B cell (primary cell): ENCODE results near the gene RETREG1. TPM values are rescaled to one million over a fixed set of nuclear protein-coding genes. Genes with fewer than 3 reads are reported as not detected.

Source experiments
- ATAC-seq: fragments of 200-7000 bp; cut with Tn5 transposase; one replicate; pipeline ENCODE4 v1.10.0; 2021; ENCODE audit warnings: low read depth, mild to moderate bottlenecking, moderate number of reproducible peaks, moderate library complexity
- CTCF ChIA-PET: fragments of 350-600 bp; sonication (Branson Sonifier 250); formaldehyde crosslinking; loops from one replicate; lab custom pipeline; 2021; ENCODE audit warnings: antibody characterized with exemption, inconsistent platforms; lab: Charles Lee
- POLR2A ChIA-PET: fragments of 350-600 bp; sonication (Branson Sonifier 250); formaldehyde crosslinking; loops from one replicate; lab custom pipeline; 2021; ENCODE audit warnings: antibody characterized with exemption; lab: Charles Lee
- DNase-seq: peaks from one replicate; pipeline ENCODE4 v3.0.0; 2013
- H2AFZ ChIP-seq: 2 replicates; pipeline ENCODE4 v1.6.1; 2012; ENCODE audit warnings: mild to moderate bottlenecking, low read depth, low read length; ENCODE audit not compliant: insufficient read depth, poor library complexity, severe bottlenecking
- H3K27ac ChIP-seq, 2 donors: 1 replicate in 1 of 2; 2 replicates in 1 of 2; pipeline ENCODE4 v1.5.1; 2012 to 2013; ENCODE audit warnings: low read length in 2 of 2, mild to moderate bottlenecking in 2 of 2, moderate library complexity in 1 of 2
- H3K27me3 ChIP-seq, 4 experiments: fragments of 200-600 bp in 1 of 4; sonication (generic) in 1 of 4; replicated peaks in 1 of 4; 1 replicate in 2 of 4; 2 replicates in 2 of 4; pipeline versions ENCODE4 v1.6.1 to v1.7.0; 2013 to 2016; ENCODE audit warnings: low read length in 3 of 4, mild to moderate bottlenecking in 2 of 4, mixed read lengths in 1 of 4, moderate library complexity in 1 of 4; ENCODE audit not compliant: insufficient read depth in 4 of 4, control insufficient read depth in 3 of 4; ENCODE audit errors: control extremely low read depth in 1 of 4
- H3K36me3 ChIP-seq, 2 experiments: replicated peaks in 1 of 2; 1 replicate in 1 of 2; 2 replicates in 1 of 2; pipeline versions ENCODE4 v1.6.1 to v1.7.1; 2013; ENCODE audit warnings: low read length in 1 of 2; ENCODE audit not compliant: insufficient read depth in 2 of 2, control insufficient read depth in 1 of 2; ENCODE audit errors: control extremely low read depth in 1 of 2, extremely low read depth in 1 of 2
- H3K4me1 ChIP-seq, 2 donors: fragments of 200-600 bp in 1 of 2; sonication (generic) in 1 of 2; 1 replicate in 1 of 2; 2 replicates in 1 of 2; pipeline versions ENCODE4 v1.5.1 to v1.6.1; 2013 to 2017; ENCODE audit warnings: low read length in 2 of 2; ENCODE audit not compliant: control insufficient read depth in 2 of 2, insufficient read depth in 2 of 2
- H3K4me2 ChIP-seq: replicated peaks from 2 replicates; pipeline ENCODE3; 2012; ENCODE audit warnings: mild to moderate bottlenecking, low read depth, low read length; ENCODE audit not compliant: poor library complexity, severe bottlenecking
- H3K4me3 ChIP-seq, 5 experiments: fragments of 200-600 bp in 1 of 5; sonication (generic) in 1 of 5; 1 replicate in 3 of 5; 2 replicates in 2 of 5; pipeline versions ENCODE4 v1.5.1 to v1.7.0; 2011 to 2016; ENCODE audit warnings: low read length in 4 of 5, mild to moderate bottlenecking in 4 of 5, low read depth in 2 of 5, control low read depth in 1 of 5, moderate library complexity in 1 of 5; ENCODE audit not compliant: insufficient read depth in 1 of 5; ENCODE audit errors: control extremely low read depth in 1 of 5, extremely low read depth in 1 of 5
- H3K79me2 ChIP-seq: fragments of 200-600 bp; sonication (generic); one replicate; pipeline ENCODE4 v1.6.0; 2016; ENCODE audit warnings: low read length; ENCODE audit not compliant: control insufficient read depth, insufficient read depth
- H3K9ac ChIP-seq: fragments of 200-600 bp; sonication (generic); 2 replicates; pipeline ENCODE4 v1.6.1; 2017; ENCODE audit warnings: mild to moderate bottlenecking, low read length, moderate library complexity
- H3K9me3 ChIP-seq, 3 donors: one replicate each; pipeline versions ENCODE4 v1.6.1 to v1.7.1; 2013; ENCODE audit warnings: low read length in 2 of 3; ENCODE audit not compliant: control insufficient read depth in 2 of 3, insufficient read depth in 1 of 3; ENCODE audit errors: control extremely low read depth in 1 of 3
- H4K20me1 ChIP-seq: 2 replicates; pipeline ENCODE4 v1.6.0; 2012; ENCODE audit warnings: mild to moderate bottlenecking, low read length; ENCODE audit not compliant: insufficient read depth, control insufficient read depth, poor library complexity, severe bottlenecking
- H3K27ac Mint-ChIP-seq: one replicate; pipeline ENCODE4 v1.8.0; 2021; ENCODE audit warnings: mixed read lengths
- H3K27me3 Mint-ChIP-seq: one replicate; pipeline ENCODE4 v1.8.0; 2021; ENCODE audit warnings: mixed read lengths
- H3K4me1 Mint-ChIP-seq: one replicate; pipeline ENCODE4 v1.8.0; 2021; ENCODE audit warnings: mixed read lengths
- H3K4me3 Mint-ChIP-seq: one replicate; pipeline ENCODE4 v1.8.0; 2021; ENCODE audit warnings: mixed read lengths
- H3K9me3 Mint-ChIP-seq: one replicate; pipeline ENCODE4 v1.8.0; 2022; ENCODE audit warnings: mixed read lengths; ENCODE audit not compliant: insufficient read depth
- EZH2 ChIP-seq: IDR thresholded peaks from 2 replicates; pipeline ENCODE4 v1.6.1; 2012; ENCODE audit warnings: borderline replicate concordance, low read depth, mild to moderate bottlenecking, moderate library complexity, low read length; ENCODE audit not compliant: insufficient read depth, poor library complexity, severe bottlenecking
- WGBS: methylation state at CpG from one replicate; pipeline ENCODE4 v1.1.5; 2013; ENCODE audit warnings: missing lambda C conversion rate; ENCODE audit not compliant: insufficient coverage; 5-methylcytosine and 5-hydroxymethylcytosine counted together
- intact Hi-C: fragments of 100-400 bp; cut with micrococcal nuclease; formaldehyde crosslinking; loops from one replicate; pipeline ENCODE4 v1.10.0; 2022
- polyA plus RNA-seq: library from polyadenylated mRNA; depleted of rRNA; stranded (reverse); fragments of >200 nt; gene quantifications from 2 replicates; pipeline ENCODE4 v1.2.3, GENCODE V29; 2012
- total RNA-seq, 2 donors: library from RNA; stranded (reverse); fragments of 120-200 nt in 1 of 2; gene quantifications; 1 replicate in 1 of 2; 2 replicates in 1 of 2; pipeline versions ENCODE4 v1.2.3 to v1.2.4, GENCODE V29; 2013 to 2022
- TF ChIP-seq, protein P1 (sequence below): fragments of 200-600 bp; IDR thresholded peaks from one replicate; pipeline ENCODE4 v1.8.0; 2022; ENCODE audit warnings: antibody characterized with exemption, mild to moderate bottlenecking

Gene RETREG1
- total and polyA plus RNA-seq, 2 donors (not counting 1 experiment from before 2014, with no cell fraction given), result 5.1 to 12.9 TPM

DNA sequence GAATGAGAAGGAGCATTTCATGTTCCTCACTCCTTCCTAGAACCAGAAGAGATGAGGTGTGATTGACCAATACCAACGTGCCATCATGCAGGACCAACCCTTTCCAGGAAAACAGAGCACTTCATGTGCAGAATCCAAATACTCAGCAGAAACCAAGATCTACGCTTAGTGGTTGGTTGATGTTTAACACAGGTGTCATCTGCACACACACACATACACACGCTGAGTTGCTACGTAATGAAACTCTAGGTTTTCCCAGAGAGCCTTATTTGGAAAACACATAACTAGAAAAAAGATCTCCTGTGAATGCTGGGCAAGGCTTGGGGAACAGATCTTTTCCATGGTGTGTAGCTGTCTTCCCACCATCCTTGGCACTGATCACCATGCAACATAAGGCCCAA lies 130.1 kb downstream of the RETREG1 start:
- H3K4me1 Mint-ChIP-seq, result no peaks in the 10 kb centered on the region
- no peak for DNase-seq
- no peak overlapping the region for H3K4me3 Mint-ChIP-seq
- H3K4me3 ChIP-seq, result no peak overlapping the region
- no peaks in the 10 kb centered on the region for H3K79me2 ChIP-seq
- no peaks in the 10 kb centered on the region for H3K4me1 ChIP-seq
- no peaks in the 10 kb centered on the region for H3K9me3 ChIP-seq
- no peak overlapping the region for H3K27ac ChIP-seq
- no peaks in the 10 kb centered on the region for H3K27me3 ChIP-seq
- no peaks in the 10 kb centered on the region for H3K36me3 ChIP-seq
- no peak overlapping the region for H2AFZ ChIP-seq
- no peak overlapping the region for H3K27ac Mint-ChIP-seq
- POLR2A ChIA-PET, result no interaction called here
- intact Hi-C loops, result loop anchor here (5.0 kb wide), 1 partner anchor 716 kb away; no protein-coding TSS in a partner anchor
- ATAC-seq, result no peak
- WGBS, result no CpG with 5 or more reads among the region's 4 CpGs
- no peaks in the 10 kb centered on the region for H3K9me3 Mint-ChIP-seq
- no peak for TF ChIP-seq EZH2
- TF ChIP-seq, protein P1, sequence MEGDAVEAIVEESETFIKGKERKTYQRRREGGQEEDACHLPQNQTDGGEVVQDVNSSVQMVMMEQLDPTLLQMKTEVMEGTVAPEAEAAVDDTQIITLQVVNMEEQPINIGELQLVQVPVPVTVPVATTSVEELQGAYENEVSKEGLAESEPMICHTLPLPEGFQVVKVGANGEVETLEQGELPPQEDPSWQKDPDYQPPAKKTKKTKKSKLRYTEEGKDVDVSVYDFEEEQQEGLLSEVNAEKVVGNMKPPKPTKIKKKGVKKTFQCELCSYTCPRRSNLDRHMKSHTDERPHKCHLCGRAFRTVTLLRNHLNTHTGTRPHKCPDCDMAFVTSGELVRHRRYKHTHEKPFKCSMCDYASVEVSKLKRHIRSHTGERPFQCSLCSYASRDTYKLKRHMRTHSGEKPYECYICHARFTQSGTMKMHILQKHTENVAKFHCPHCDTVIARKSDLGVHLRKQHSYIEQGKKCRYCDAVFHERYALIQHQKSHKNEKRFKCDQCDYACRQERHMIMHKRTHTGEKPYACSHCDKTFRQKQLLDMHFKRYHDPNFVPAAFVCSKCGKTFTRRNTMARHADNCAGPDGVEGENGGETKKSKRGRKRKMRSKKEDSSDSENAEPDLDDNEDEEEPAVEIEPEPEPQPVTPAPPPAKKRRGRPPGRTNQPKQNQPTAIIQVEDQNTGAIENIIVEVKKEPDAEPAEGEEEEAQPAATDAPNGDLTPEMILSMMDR, result no peak
- H3K4me2 ChIP-seq, result no peak overlapping the region
- no peak overlapping the region for H3K9ac ChIP-seq
- CTCF ChIA-PET, result interaction anchor here (1.2 to 1.4 kb wide), 2 partner anchors 31 to 99 kb away, joined by 3 to 4 read pairs; no protein-coding TSS in a partner anchor
- H3K27me3 Mint-ChIP-seq, result no peaks in the 10 kb centered on the region
- no peaks in the 10 kb centered on the region for H4K20me1 ChIP-seq

DNA sequence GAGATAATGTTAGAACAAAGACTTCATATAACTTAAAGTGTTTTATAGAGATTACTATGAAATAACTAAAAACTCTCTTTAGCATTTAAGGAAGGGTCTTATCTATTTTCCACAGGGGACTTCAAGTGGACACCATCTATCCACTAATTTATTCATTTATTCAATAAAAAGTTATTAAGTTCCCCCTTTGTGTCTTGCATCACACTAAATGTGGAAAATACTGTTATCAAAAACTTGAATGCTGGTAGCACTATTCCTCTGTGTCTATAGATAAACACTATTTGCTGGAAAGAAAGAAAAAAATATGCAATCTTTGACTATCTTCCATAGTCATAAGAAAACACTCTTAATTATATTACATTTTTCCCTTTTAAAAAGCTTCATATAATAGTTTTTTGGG lies 131.1 kb downstream of the RETREG1 start:
- H3K27ac Mint-ChIP-seq, result no peak overlapping the region
- intact Hi-C loops, result loop anchor here (5.0 kb wide), 1 partner anchor 717 kb away; no protein-coding TSS in a partner anchor
- Histone ChIP-seq H3K4me1 (no peaks in the 10 kb centered on the region), H2AFZ (no peak overlapping the region), H3K4me3 (no peak overlapping the region), H3K27ac (no peak overlapping the region), H3K4me2 (no peak overlapping the region), H3K36me3 (no peaks in the 10 kb centered on the region), H3K9ac (no peak overlapping the region), H3K27me3 (no peaks in the 10 kb centered on the region), H3K9me3 (no peaks in the 10 kb centered on the region), H3K79me2 (no peaks in the 10 kb centered on the region), H4K20me1 (no peaks in the 10 kb centered on the region)
- ChIA-PET CTCF (no interaction called here), POLR2A (no interaction called here)
- H3K9me3 Mint-ChIP-seq, result no peaks in the 10 kb centered on the region
- H3K27me3 Mint-ChIP-seq, result peaks cover 8% of the 10 kb centered on the region
- DNase-seq (no peak), ATAC-seq (no peak)
- H3K4me3 Mint-ChIP-seq, result no peak overlapping the region
- TF ChIP-seq EZH2, result no peak
- TF ChIP-seq, protein P1, result no peak
- no peaks in the 10 kb centered on the region for H3K4me1 Mint-ChIP-seq
